ENCODE data around the gene SLAIN1. TPM values are rescaled to one million over a fixed set of nuclear protein-coding genes. Genes with fewer than 3 reads are reported as not detected.
"Not testable (repeated sequence)": the region's sequence is repeated elsewhere in the genome, so short reads cannot be mapped to it uniquely, and the experiment has no call there.

SLAIN1 gene
- total RNA-seq, result 5.1 and 8.0 TPM in 2 replicates

- peak; percentile 49 for DNase-seq (ENCODE audit: low read depth in 2 of 2)
These were observed at the start of gene SLAIN1 for GRCh38 chr13:77697217-77698103. Gene SLAIN1 (plus strand): TSS chr13:77697687. CDS start chr13:77697914, 227 bp downstream.

GRCh38 chr13:77650409-77650808, 47.1 kb upstream of the SLAIN1 start:
- no peak for DNase-seq (ENCODE audit: low read depth in 2 of 2)

GRCh38 chr13:77653301-77653700, 44.2 kb upstream of the SLAIN1 start:
- no peak for DNase-seq (ENCODE audit: low read depth in 2 of 2)

GRCh38 chr13:77660016-77660415, 37.5 kb upstream of the SLAIN1 start:
- not testable (repeated sequence) for DNase-seq (ENCODE audit: low read depth in 2 of 2)

- no peak for DNase-seq (ENCODE audit: low read depth in 2 of 2)
These were observed 36.6 kb upstream of the SLAIN1 start for GRCh38 chr13:77660841-77661250.

GRCh38 chr13:77662301-77662700, 35.2 kb upstream of the SLAIN1 start:
- not testable (repeated sequence) for DNase-seq (ENCODE audit: low read depth in 2 of 2)

- not testable (repeated sequence) for DNase-seq (ENCODE audit: low read depth in 2 of 2)
These were observed 34.7 kb upstream of the SLAIN1 start for GRCh38 chr13:77662831-77663230.

- no peak for DNase-seq (ENCODE audit: low read depth in 2 of 2)
These were observed 22.6 kb upstream of the SLAIN1 start for GRCh38 chr13:77674852-77675251.

- DNase-seq (ENCODE audit: low read depth in 2 of 2), result no peak
These were observed 18.7 kb upstream of the SLAIN1 start for GRCh38 chr13:77678691-77679235.

- no peak for DNase-seq (ENCODE audit: low read depth in 2 of 2)
These were observed 9.7 kb upstream of the SLAIN1 start for GRCh38 chr13:77687799-77688198.

- no peak for DNase-seq (ENCODE audit: low read depth in 2 of 2)
These were observed 5.6 kb upstream of the SLAIN1 start for GRCh38 chr13:77691871-77692270.

GRCh38 chr13:77692746-77693448, 4.6 kb upstream of the SLAIN1 start:
- no peak for DNase-seq (ENCODE audit: low read depth in 2 of 2)

- DNase-seq (ENCODE audit: low read depth in 2 of 2), result no peak
These were observed 4.0 kb upstream of the SLAIN1 start for GRCh38 chr13:77693449-77693940.

GRCh38 chr13:77696006-77696878, 1.2 kb upstream of the SLAIN1 start:
- DNase-seq (ENCODE audit: low read depth in 2 of 2), result no peak

GRCh38 chr13:77696879-77697216, 639 bp upstream of the SLAIN1 start:
- DNase-seq (ENCODE audit: low read depth in 2 of 2), result no peak

- DNase-seq (ENCODE audit: low read depth in 2 of 2), result peak in 1 of 2 donors; percentile 16
These were observed 943 bp downstream of the SLAIN1 start for GRCh38 chr13:77698201-77699058.

- no peak for DNase-seq (ENCODE audit: low read depth in 2 of 2)
These were observed 1.7 kb downstream of the SLAIN1 start for GRCh38 chr13:77699059-77699680.

- DNase-seq (ENCODE audit: low read depth in 2 of 2), result no peak
These were observed 3.8 kb downstream of the SLAIN1 start for GRCh38 chr13:77701305-77701704.

- no peak for DNase-seq (ENCODE audit: low read depth in 2 of 2)
These were observed 4.9 kb downstream of the SLAIN1 start for GRCh38 chr13:77702366-77702765.

GRCh38 chr13:77703408-77703807, 5.9 kb downstream of the SLAIN1 start:
- DNase-seq (ENCODE audit: low read depth in 2 of 2), result no peak

Data from dermis microvascular lymphatic vessel endothelial cell (primary cell).